H9 (cell line): ENCODE results near the gene LDLRAD4. TPM values are rescaled to one million over a fixed set of nuclear protein-coding genes. Genes with fewer than 3 reads are reported as not detected.

Experiments
- DNase-seq: peaks from one replicate; pipeline ENCODE4 v3.0.0-alpha.2; 2017
- H2AFZ ChIP-seq: one replicate; pipeline ENCODE4 v1.6.1; 2013; ENCODE audit warnings: mild to moderate bottlenecking, low read length, control low read depth, moderate library complexity
- H2AK5ac ChIP-seq: 2 replicates; pipeline ENCODE4 v1.6.1; 2013; ENCODE audit warnings: low read length, control low read depth, mixed read lengths; ENCODE audit not compliant: insufficient read length
- H2BK120ac ChIP-seq: one replicate; pipeline ENCODE4 v1.6.1; 2013; ENCODE audit warnings: low read depth, mild to moderate bottlenecking, low read length, control low read depth, inconsistent platforms; ENCODE audit not compliant: poor library complexity, severe bottlenecking
- H2BK12ac ChIP-seq: 2 replicates; pipeline ENCODE4 v1.6.1; 2013; ENCODE audit warnings: low read length, control low read depth, mixed read lengths, low read depth; ENCODE audit not compliant: insufficient read length
- H2BK15ac ChIP-seq: 2 replicates; pipeline ENCODE4 v1.6.1; 2013; ENCODE audit warnings: low read depth, low read length, control low read depth
- H2BK20ac ChIP-seq: one replicate; pipeline ENCODE4 v1.6.1; 2013; ENCODE audit warnings: low read depth, mild to moderate bottlenecking, low read length, control low read depth, inconsistent platforms; ENCODE audit not compliant: poor library complexity, severe bottlenecking
- H2BK5ac ChIP-seq: 2 replicates; pipeline ENCODE4 v1.6.1; 2013; ENCODE audit warnings: low read length, control low read depth, mixed read lengths; ENCODE audit not compliant: insufficient read length
- H3K14ac ChIP-seq: 2 replicates; pipeline ENCODE4 v1.6.1; 2013; ENCODE audit warnings: low read length, control low read depth; ENCODE audit not compliant: insufficient read depth
- H3K18ac ChIP-seq: 2 replicates; pipeline ENCODE4 v1.6.1; 2013; ENCODE audit warnings: low read depth, mild to moderate bottlenecking, mixed read lengths, low read length, control low read depth; ENCODE audit not compliant: insufficient read length
- H3K23ac ChIP-seq: 2 replicates; pipeline ENCODE4 v1.6.1; 2013; ENCODE audit warnings: low read length, control low read depth, mixed read lengths, low read depth; ENCODE audit not compliant: insufficient read length
- H3K23me2 ChIP-seq: 2 replicates; pipeline ENCODE4 v1.6.1; 2013; ENCODE audit warnings: low read depth, mild to moderate bottlenecking, mixed read lengths, low read length, control low read depth; ENCODE audit not compliant: insufficient read length, poor library complexity, severe bottlenecking
- H3K27ac ChIP-seq: 2 replicates; pipeline ENCODE4 v1.5.1; 2013; ENCODE audit warnings: low read length, control low read depth, mixed read lengths, low read depth; ENCODE audit not compliant: insufficient read length
- H3K27me3 ChIP-seq: 2 replicates; pipeline ENCODE4 v1.6.1; 2013; ENCODE audit warnings: low read length, control low read depth, inconsistent platforms; ENCODE audit not compliant: insufficient read depth
- H3K4ac ChIP-seq: 2 replicates; pipeline ENCODE4 v1.6.1; 2013; ENCODE audit warnings: low read depth, mild to moderate bottlenecking, control low read depth, inconsistent platforms, low read length, moderate library complexity
- H3K4me1 ChIP-seq: 2 replicates; pipeline ENCODE4 v1.6.1; 2013; ENCODE audit warnings: low read length, control low read depth, inconsistent platforms; ENCODE audit not compliant: insufficient read depth
- H3K4me2 ChIP-seq: 2 replicates; pipeline ENCODE4 v1.6.1; 2013; ENCODE audit warnings: low read length, control low read depth, mixed read lengths; ENCODE audit not compliant: insufficient read length, insufficient read depth
- H3K56ac ChIP-seq: 2 replicates; pipeline ENCODE4 v1.6.1; 2013; ENCODE audit warnings: low read depth, mild to moderate bottlenecking, mixed read lengths, low read length, control low read depth; ENCODE audit not compliant: insufficient read length
- H3K79me1 ChIP-seq: 2 replicates; pipeline ENCODE4 v1.6.1; 2013; ENCODE audit warnings: low read depth, mild to moderate bottlenecking, moderate library complexity, low read length, control low read depth, inconsistent platforms; ENCODE audit not compliant: insufficient read depth, poor library complexity, severe bottlenecking
- H3K79me2 ChIP-seq: 2 replicates; pipeline ENCODE4 v1.6.1; 2013; ENCODE audit warnings: low read length, control low read depth, inconsistent platforms; ENCODE audit not compliant: insufficient read depth
- H3K9ac ChIP-seq: 2 replicates; pipeline ENCODE4 v1.6.1; 2013; ENCODE audit warnings: low read length, control low read depth, mixed read lengths; ENCODE audit not compliant: insufficient read length; ENCODE audit errors: extremely low read depth
- H3K9me3 ChIP-seq: one replicate; pipeline ENCODE4 v1.6.1; 2013; ENCODE audit warnings: low read depth, low read length, inconsistent platforms; ENCODE audit not compliant: control insufficient read depth
- H3T11ph ChIP-seq: one replicate; pipeline ENCODE4 v1.6.1; 2013; ENCODE audit warnings: mild to moderate bottlenecking, low read length, control low read depth, inconsistent platforms
- H4K20me1 ChIP-seq: one replicate; pipeline ENCODE4 v1.6.1; 2013; ENCODE audit not compliant: control insufficient read depth, insufficient read length, insufficient read depth
- H4K5ac ChIP-seq: 2 replicates; pipeline ENCODE4 v1.6.1; 2013; ENCODE audit warnings: low read depth, mild to moderate bottlenecking, mixed read lengths, low read length, control low read depth; ENCODE audit not compliant: insufficient read length
- H4K8ac ChIP-seq: replicated peaks from 2 replicates; pipeline ENCODE4 v1.6.1; 2013; ENCODE audit warnings: low read length, control low read depth, mixed read lengths, low read depth; ENCODE audit not compliant: insufficient read length
- H4K91ac ChIP-seq: 2 replicates; pipeline ENCODE4 v1.6.1; 2013; ENCODE audit warnings: low read depth, mild to moderate bottlenecking, moderate library complexity, mixed read lengths, low read length, control low read depth; ENCODE audit not compliant: insufficient read length
- H3K27ac Mint-ChIP-seq, 3 experiments: 2 replicates in 2 of 3; 3 replicates in 1 of 3; pipeline ENCODE4 v1.8.0; 2020 to 2021; ENCODE audit warnings: mixed read lengths in 3 of 3, mild to moderate bottlenecking in 1 of 3, moderate library complexity in 1 of 3
- H3K27me3 Mint-ChIP-seq: 2 replicates; pipeline ENCODE4 v1.8.0; 2021; ENCODE audit warnings: low read depth, mild to moderate bottlenecking, moderate library complexity, mixed read lengths
- H3K36me3 Mint-ChIP-seq, 3 experiments: 2 replicates in 2 of 3; 3 replicates in 1 of 3; pipeline ENCODE4 v1.8.0; 2020 to 2021; ENCODE audit warnings: low read depth in 3 of 3, mixed read lengths in 3 of 3; ENCODE audit not compliant: insufficient read depth in 1 of 3
- H3K4me1 Mint-ChIP-seq, 2 experiments: 2 replicates each; pipeline ENCODE4 v1.8.0; 2020; ENCODE audit warnings: mixed read lengths in 2 of 2
- H3K4me3 Mint-ChIP-seq, 2 experiments: 2 replicates in 1 of 2; 3 replicates in 1 of 2; pipeline ENCODE4 v1.8.0; 2020 to 2021; ENCODE audit warnings: mild to moderate bottlenecking in 2 of 2, mixed read lengths in 2 of 2, moderate library complexity in 1 of 2
- H3K9me3 Mint-ChIP-seq, 2 experiments: 2 replicates in 1 of 2; 3 replicates in 1 of 2; pipeline ENCODE4 v1.8.0; 2020; ENCODE audit warnings: mild to moderate bottlenecking in 2 of 2, mixed read lengths in 2 of 2, moderate library complexity in 1 of 2
- WGBS: extraction: QIAGEN DNeasy Blood & Tissue Kit; methylation state at CpG from one replicate; pipeline ENCODE4 v1.1.7; 2013; ENCODE audit warnings: missing lambda C conversion rate, low lambda C conversion rate, mixed read lengths; ENCODE audit not compliant: insufficient read length; ENCODE audit errors: extremely low coverage; 5-methylcytosine and 5-hydroxymethylcytosine counted together
- total RNA-seq: library from RNA; stranded (reverse); gene quantifications from 2 replicates; pipeline ENCODE4 v1.2.1, GENCODE V29; 2021
- TF ChIP-seq, protein P1 (sequence below): fragments of 200-600 bp; sonication (generic); conservative IDR thresholded peaks from 3 replicates; pipeline ENCODE4 v1.8.0; 2021; ENCODE audit warnings: antibody characterized with exemption, mild to moderate bottlenecking

LDLRAD4 gene
- total RNA-seq, 1 experiment from 2014 or later: 3.9 TPM

DNA sequence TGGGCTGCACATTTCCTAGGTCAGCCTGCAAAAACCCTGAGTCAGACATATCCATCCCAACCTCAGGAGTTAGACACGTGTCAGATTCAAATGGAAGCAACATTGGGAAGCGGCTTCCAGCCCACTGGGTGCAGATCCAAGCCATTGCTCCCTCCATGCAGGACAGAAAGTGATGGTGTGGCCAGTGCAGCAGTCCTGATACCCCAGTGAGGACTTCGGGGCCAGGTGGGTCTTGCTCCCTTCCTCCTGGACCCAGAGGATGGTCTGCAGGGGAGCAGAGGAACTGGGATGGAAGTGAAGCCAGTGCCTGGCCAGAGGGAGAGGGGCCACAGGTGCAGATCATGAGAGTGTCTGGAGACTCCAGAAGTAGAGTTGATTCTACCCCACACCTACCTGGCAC lies 255.8 kb downstream of the LDLRAD4 start:
- Histone ChIP-seq H3K79me1 (no peaks in the 10 kb centered on the region), H3K79me2 (0 out of 2 replicates have a peak, but pooled peaks cover 2% of the 10 kb centered on the region), H3K4ac (no peak overlapping the region), H3K9ac (no peak overlapping the region), H3K23ac (no peak overlapping the region), H4K91ac (no peak overlapping the region), H4K5ac (no peak overlapping the region), H3K4me1 (no peaks in the 10 kb centered on the region), H3K18ac (peak overlapping the region; percentile 33), H4K8ac (no peak overlapping the region), H3K14ac (peak overlapping the region; percentile 55; the same call in 1 of the 2 replicates), H3T11ph (no peak overlapping the region), H2BK15ac (no peak overlapping the region), H3K27me3 (no peaks in the 10 kb centered on the region), H3K23me2 (no peaks in the 10 kb centered on the region), H3K27ac (no peak overlapping the region), H3K9me3 (no peaks in the 10 kb centered on the region), H3K4me2 (no peak overlapping the region), H2AFZ (no peak overlapping the region), H2BK20ac (no peak overlapping the region), H2BK12ac (no peak overlapping the region), H3K56ac (no peak overlapping the region), H2BK5ac (no peak overlapping the region), H2AK5ac (no peak overlapping the region), H2BK120ac (no peak overlapping the region), H4K20me1 (no peaks in the 10 kb centered on the region)
- Mint-ChIP-seq H3K4me1 (peaks cover 29 to 31% of the 10 kb centered on the region in 2 experiments), H3K36me3 (peaks cover 0 to under 1% (median 0%) of the 10 kb centered on the region in 3 experiments; a peak in 1 of 7 replicates), H3K4me3 (no peak overlapping the region), H3K9me3 (no peaks in the 10 kb centered on the region), H3K27me3 (peaks cover 3% of the 10 kb centered on the region), H3K27ac (no peak overlapping the region)
- no peak for DNase-seq
- TF ChIP-seq, protein P1, sequence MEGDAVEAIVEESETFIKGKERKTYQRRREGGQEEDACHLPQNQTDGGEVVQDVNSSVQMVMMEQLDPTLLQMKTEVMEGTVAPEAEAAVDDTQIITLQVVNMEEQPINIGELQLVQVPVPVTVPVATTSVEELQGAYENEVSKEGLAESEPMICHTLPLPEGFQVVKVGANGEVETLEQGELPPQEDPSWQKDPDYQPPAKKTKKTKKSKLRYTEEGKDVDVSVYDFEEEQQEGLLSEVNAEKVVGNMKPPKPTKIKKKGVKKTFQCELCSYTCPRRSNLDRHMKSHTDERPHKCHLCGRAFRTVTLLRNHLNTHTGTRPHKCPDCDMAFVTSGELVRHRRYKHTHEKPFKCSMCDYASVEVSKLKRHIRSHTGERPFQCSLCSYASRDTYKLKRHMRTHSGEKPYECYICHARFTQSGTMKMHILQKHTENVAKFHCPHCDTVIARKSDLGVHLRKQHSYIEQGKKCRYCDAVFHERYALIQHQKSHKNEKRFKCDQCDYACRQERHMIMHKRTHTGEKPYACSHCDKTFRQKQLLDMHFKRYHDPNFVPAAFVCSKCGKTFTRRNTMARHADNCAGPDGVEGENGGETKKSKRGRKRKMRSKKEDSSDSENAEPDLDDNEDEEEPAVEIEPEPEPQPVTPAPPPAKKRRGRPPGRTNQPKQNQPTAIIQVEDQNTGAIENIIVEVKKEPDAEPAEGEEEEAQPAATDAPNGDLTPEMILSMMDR: no peak
- no CpG with 5 or more reads among the region's 3 CpGs for WGBS
